PFSK-1 (cell line): ENCODE measurements around the gene TCF20.

Experiments
- FOXP2 ChIP-seq: optimal IDR thresholded peaks from 2 replicates; pipeline ENCODE3; 2011; ENCODE audit warnings: borderline replicate concordance, control low read depth, inconsistent platforms; ENCODE audit not compliant: insufficient read depth; ENCODE audit errors: extremely low read length, extremely low read depth
- POLR2AphosphoS5 ChIP-seq: IDR thresholded peaks from 2 replicates; pipeline ENCODE4 v1.6.1; 2012; ENCODE audit warnings: low read depth, mild to moderate bottlenecking, control low read depth, low read length, moderate library complexity
- SIN3A ChIP-seq: IDR thresholded peaks from 2 replicates; pipeline ENCODE4 v1.6.1; 2012; ENCODE audit warnings: mild to moderate bottlenecking, low read length, moderate library complexity, borderline replicate concordance; ENCODE audit not compliant: insufficient read depth
- TAF1 ChIP-seq: IDR thresholded peaks from 2 replicates; pipeline ENCODE4 v1.6.1; 2012; ENCODE audit warnings: low read length, control low read depth, borderline replicate concordance; ENCODE audit not compliant: insufficient read depth
- TF ChIP-seq, protein P1 (sequence below), 2 experiments: IDR thresholded peaks; 2 replicates each; pipeline versions ENCODE4 v1.6.1 to v1.8.0; 2011 to 2012; ENCODE audit warnings: low read depth in 2 of 2, low read length in 2 of 2, control low read depth in 1 of 2, inconsistent platforms in 1 of 2, mild to moderate bottlenecking in 1 of 2, moderate library complexity in 1 of 2; ENCODE audit not compliant: insufficient read depth in 1 of 2

- TF ChIP-seq, protein P1, sequence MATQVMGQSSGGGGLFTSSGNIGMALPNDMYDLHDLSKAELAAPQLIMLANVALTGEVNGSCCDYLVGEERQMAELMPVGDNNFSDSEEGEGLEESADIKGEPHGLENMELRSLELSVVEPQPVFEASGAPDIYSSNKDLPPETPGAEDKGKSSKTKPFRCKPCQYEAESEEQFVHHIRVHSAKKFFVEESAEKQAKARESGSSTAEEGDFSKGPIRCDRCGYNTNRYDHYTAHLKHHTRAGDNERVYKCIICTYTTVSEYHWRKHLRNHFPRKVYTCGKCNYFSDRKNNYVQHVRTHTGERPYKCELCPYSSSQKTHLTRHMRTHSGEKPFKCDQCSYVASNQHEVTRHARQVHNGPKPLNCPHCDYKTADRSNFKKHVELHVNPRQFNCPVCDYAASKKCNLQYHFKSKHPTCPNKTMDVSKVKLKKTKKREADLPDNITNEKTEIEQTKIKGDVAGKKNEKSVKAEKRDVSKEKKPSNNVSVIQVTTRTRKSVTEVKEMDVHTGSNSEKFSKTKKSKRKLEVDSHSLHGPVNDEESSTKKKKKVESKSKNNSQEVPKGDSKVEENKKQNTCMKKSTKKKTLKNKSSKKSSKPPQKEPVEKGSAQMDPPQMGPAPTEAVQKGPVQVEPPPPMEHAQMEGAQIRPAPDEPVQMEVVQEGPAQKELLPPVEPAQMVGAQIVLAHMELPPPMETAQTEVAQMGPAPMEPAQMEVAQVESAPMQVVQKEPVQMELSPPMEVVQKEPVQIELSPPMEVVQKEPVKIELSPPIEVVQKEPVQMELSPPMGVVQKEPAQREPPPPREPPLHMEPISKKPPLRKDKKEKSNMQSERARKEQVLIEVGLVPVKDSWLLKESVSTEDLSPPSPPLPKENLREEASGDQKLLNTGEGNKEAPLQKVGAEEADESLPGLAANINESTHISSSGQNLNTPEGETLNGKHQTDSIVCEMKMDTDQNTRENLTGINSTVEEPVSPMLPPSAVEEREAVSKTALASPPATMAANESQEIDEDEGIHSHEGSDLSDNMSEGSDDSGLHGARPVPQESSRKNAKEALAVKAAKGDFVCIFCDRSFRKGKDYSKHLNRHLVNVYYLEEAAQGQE (IDR thresholded peaks at IDR 0.05; ENCODE audit: insufficient read depth in 1 of 2, low read depth in 2 of 2, low read length in 2 of 2): no peak
- no peak for TF ChIP-seq FOXP2
- no peak for TF ChIP-seq TAF1
- TF ChIP-seq POLR2AphosphoS5: no peak
- TF ChIP-seq SIN3A: no peak
Observed at GRCh38 chr22:42281284-42281683, 10.8 kb upstream of the TCF20 start.
